ENCODE results near the gene BDH1.
A peak's percentile ranks its signal among the peaks of the same experiment; 100 is the strongest.

Gene BDH1

DNA sequence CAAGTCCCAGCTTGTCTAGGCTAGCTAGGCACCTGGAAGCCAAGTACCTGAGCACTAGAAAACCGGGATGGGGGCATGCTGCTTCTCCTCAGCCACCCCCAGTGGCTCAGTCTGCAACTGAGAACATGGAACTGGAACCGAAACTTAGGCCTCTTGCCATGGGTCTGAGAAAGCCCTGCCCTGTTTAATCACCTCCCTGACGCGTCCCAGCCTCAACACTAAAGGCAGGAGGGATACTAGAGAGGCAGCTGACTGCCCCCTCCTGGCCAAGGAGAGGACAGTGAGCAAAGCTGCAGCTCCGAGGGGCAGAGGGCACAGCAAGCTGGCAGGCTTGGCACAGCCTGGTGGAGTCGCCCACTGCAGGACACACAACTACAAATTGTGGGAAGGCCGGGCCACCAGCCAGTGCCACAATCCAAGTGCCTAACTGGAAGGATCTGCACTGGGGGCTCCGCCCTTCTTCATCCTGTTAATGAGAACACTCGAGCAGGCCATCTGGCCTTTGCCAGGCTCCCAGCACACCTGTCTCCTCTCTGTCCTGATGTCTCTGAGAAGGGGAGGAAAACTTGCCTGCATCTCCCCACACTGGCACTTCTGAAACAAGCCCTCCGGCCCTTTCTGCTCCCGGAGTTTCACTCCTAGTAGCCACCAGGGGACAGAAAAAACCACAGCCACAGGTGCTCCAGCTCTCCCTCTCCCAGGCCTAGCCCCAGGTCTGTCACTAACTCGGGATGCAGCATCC lies 53.7 kb downstream of the BDH1 start:
- TF ChIP-seq CTCF (conservative IDR thresholded peaks at IDR 0.05; ENCODE audit: low read depth, low read length), result peak; percentile 79
- DNase-seq (ENCODE audit: low read depth), result peak; percentile 74
- no peak overlapping the region for H3K4me3 ChIP-seq (ENCODE audit: low read depth, low read length)

DNA sequence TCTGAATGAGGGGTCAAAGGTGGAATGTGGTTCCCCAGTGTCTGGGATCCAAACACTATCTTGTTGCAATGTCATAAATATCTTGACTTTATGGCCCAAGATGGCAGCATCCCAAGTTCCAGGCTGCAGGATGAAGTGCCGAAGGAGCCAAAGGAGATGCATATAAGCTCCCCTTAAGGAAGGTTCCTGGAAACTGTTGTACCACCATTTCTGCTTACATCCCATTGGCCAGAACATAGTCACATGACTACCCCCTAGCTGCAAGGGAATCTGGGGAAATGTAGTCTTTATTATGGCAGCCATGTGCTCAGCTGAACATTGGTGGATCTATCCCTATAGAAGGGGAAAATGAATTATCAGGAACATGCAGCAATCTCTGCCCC lies 54.3 kb downstream of the BDH1 start:
- TF ChIP-seq CTCF (conservative IDR thresholded peaks at IDR 0.05; ENCODE audit: low read depth, low read length), result no peak
- no peak overlapping the region for H3K4me3 ChIP-seq (ENCODE audit: low read depth, low read length)
- peak; percentile 56 for DNase-seq (ENCODE audit: low read depth)

DNA sequence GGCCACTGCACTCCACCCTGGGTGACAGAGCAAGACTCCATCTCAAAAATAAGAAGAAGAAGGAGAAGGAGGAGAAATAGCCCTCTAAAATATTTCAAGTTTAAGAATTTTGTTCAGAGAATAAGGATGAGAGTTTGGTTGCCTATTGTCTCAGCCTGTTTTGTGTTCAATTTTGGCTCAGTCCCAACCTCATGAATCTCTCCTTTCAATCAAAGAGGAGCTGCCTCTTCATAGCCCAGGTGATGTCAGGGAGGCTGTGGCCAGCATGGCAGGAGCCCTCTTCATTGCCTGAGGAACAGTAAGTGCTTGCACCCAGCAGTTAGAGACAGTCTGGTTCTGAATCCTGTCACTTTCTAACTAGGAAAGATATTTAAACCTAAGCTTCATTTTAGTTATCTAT lies 55.0 kb downstream of the BDH1 start:
- DNase-seq (ENCODE audit: low read depth), result no peak
- no peak for TF ChIP-seq CTCF (conservative IDR thresholded peaks at IDR 0.05; ENCODE audit: low read depth, low read length)
- H3K4me3 ChIP-seq (ENCODE audit: low read depth, low read length), result no peak overlapping the region

DNA sequence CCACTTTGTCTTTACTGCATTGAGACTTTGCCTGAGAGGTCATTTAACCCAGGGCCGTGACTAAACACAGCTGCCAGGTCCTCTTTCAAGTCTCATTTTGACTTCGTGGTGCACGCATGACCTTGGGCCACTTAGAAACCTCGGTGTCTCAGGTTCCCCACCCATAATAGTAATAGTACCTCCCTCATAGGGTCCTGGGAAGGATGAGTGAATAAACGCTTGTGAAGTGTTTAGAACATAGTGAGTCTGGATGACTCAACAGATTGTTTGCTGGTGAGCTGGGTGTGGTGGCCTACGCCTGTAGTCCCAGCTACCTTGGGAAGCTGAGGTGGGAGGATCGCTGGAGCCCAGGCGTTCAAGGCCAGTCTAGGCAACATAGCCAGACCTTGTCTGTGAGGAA lies 56.3 kb downstream of the BDH1 start:
- H3K4me3 ChIP-seq (ENCODE audit: low read depth, low read length), result no peak overlapping the region
- TF ChIP-seq CTCF (conservative IDR thresholded peaks at IDR 0.05; ENCODE audit: low read depth, low read length), result no peak
- peak; percentile 71 for DNase-seq (ENCODE audit: low read depth)

GRCh38 chr3:197498499-197499241 lies 57.1 kb downstream of the BDH1 start:
- DNase-seq (ENCODE audit: low read depth), result no peak
- no peak for TF ChIP-seq CTCF (conservative IDR thresholded peaks at IDR 0.05; ENCODE audit: low read depth, low read length)
- no peak overlapping the region for H3K4me3 ChIP-seq (ENCODE audit: low read depth, low read length)

- no peak overlapping the region for H3K4me3 ChIP-seq (ENCODE audit: low read depth, low read length)
- TF ChIP-seq CTCF (conservative IDR thresholded peaks at IDR 0.05; ENCODE audit: low read depth, low read length), result no peak
- DNase-seq (ENCODE audit: low read depth), result no peak
Observed at GRCh38 chr3:197496746-197497125, 59.0 kb downstream of the BDH1 start.
